ENCODE data around the gene CSF1R.

DNA sequence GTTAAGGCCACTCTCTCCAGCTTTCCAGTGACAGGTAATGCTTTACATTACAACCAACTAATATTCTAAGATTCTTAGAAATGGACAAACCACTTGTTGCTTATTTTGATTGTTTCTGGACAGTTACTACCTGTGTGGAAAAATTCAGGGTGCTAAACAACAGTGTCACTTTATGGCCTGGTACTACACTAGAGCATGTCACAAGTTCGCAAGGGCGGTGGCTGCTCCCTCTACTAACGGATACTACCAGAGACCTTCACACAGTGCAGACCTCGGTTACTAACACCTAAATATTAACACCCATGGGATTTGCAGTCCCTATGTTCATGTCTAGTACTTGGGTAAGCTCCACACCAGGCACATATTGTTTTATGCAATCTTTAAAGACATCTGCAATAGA is 72.4 kb downstream of the CSF1R start:
- TF ChIP-seq, protein P1, sequence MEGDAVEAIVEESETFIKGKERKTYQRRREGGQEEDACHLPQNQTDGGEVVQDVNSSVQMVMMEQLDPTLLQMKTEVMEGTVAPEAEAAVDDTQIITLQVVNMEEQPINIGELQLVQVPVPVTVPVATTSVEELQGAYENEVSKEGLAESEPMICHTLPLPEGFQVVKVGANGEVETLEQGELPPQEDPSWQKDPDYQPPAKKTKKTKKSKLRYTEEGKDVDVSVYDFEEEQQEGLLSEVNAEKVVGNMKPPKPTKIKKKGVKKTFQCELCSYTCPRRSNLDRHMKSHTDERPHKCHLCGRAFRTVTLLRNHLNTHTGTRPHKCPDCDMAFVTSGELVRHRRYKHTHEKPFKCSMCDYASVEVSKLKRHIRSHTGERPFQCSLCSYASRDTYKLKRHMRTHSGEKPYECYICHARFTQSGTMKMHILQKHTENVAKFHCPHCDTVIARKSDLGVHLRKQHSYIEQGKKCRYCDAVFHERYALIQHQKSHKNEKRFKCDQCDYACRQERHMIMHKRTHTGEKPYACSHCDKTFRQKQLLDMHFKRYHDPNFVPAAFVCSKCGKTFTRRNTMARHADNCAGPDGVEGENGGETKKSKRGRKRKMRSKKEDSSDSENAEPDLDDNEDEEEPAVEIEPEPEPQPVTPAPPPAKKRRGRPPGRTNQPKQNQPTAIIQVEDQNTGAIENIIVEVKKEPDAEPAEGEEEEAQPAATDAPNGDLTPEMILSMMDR (IDR thresholded peaks at IDR 0.05 in 8 of 11, conservative IDR thresholded peaks at IDR 0.05 in 3 of 11) = no peak
- no peak for TF ChIP-seq POLR2A (IDR thresholded peaks at IDR 0.05)

All from spleen (tissue), 7 donors.